ENCODE data around the gene TOM1.

Gene TOM1

GRCh38 chr22:35327690-35328471, 28.2 kb downstream of the TOM1 start:
- H3K36me3 ChIP-seq (ENCODE audit: insufficient read depth, low read length) = peaks cover 65% of the 10 kb centered on the region
- H3K9ac ChIP-seq (ENCODE audit: low read length) = no peak overlapping the region
- H3K27ac ChIP-seq (ENCODE audit: low read depth, low read length) = no peak overlapping the region

GRCh38 chr22:35328472-35328885, 28.8 kb downstream of the TOM1 start:
- H3K9me3 ChIP-seq (ENCODE audit: low read length) = no peaks in the 10 kb centered on the region
- H3K27ac ChIP-seq (ENCODE audit: low read depth, low read length) = no peak overlapping the region
- no peak overlapping the region for H3K9ac ChIP-seq (ENCODE audit: low read length)
- H3K4me1 ChIP-seq (ENCODE audit: insufficient read depth, low read length) = peaks cover 8% of the 10 kb centered on the region
- peaks cover 65% of the 10 kb centered on the region for H3K36me3 ChIP-seq (ENCODE audit: insufficient read depth, low read length)
- no peaks in the 10 kb centered on the region for H3K27me3 ChIP-seq (ENCODE audit: control insufficient read depth in 1 of 2, insufficient read depth in 2 of 2, low read length in 2 of 2)
- no peak overlapping the region for H3K4me3 ChIP-seq (ENCODE audit: low read depth in 1 of 2, low read length in 2 of 2)

More at GRCh38 chr22:35327690-35328471, 28.2 kb downstream of the TOM1 start:
- H3K4me1 ChIP-seq (ENCODE audit: insufficient read depth, low read length) = peaks cover 8% of the 10 kb centered on the region
- H3K4me3 ChIP-seq (ENCODE audit: low read depth in 1 of 2, low read length in 2 of 2) = no peak overlapping the region
- no peaks in the 10 kb centered on the region for H3K27me3 ChIP-seq (ENCODE audit: control insufficient read depth in 1 of 2, insufficient read depth in 2 of 2, low read length in 2 of 2)
- no peaks in the 10 kb centered on the region for H3K9me3 ChIP-seq (ENCODE audit: low read length)

DNA sequence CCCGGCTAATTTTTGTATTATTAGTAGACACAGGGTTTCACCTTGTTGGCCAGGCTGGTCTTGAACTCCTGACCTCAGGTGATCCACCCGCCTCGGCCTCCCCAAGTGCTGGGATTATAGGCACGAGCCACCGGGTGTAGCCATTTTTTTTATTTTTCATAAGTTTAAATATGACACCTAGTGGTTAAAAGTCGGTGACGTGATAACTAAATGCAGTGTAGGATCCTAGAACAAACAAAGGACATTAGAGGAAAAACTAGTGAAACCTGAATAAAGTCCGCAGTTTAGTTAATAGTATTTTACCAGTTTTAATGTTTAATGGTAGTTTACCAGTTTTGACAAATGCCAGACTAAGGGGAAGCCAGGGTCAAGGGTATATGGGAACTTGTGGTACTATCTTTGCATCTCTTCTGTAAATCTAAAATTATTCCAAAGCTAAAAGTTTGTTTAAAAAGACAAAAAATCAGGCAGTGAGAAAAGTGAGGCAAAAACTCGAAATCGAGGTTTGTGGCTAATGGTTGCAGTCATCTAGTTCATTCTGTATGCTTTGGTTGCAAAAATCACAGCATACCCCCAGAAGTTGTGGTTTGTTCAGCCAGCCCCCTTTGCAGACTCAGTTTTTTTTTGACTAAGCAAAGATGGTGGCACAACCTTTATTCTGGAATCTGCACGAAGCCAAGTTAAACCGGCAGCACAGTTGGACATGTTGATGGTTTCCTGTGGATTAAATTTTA, 29.6 kb downstream of the TOM1 start:
- no peak overlapping the region for H3K4me3 ChIP-seq (ENCODE audit: low read depth in 1 of 2, low read length in 2 of 2)
- H3K27me3 ChIP-seq (ENCODE audit: control insufficient read depth in 1 of 2, insufficient read depth in 2 of 2, low read length in 2 of 2) = no peaks in the 10 kb centered on the region
- peaks cover 66% of the 10 kb centered on the region for H3K36me3 ChIP-seq (ENCODE audit: insufficient read depth, low read length)
- H3K9ac ChIP-seq (ENCODE audit: low read length) = no peak overlapping the region
- no peaks in the 10 kb centered on the region for H3K9me3 ChIP-seq (ENCODE audit: low read length)
- peak overlapping the region; percentile 52 for H3K27ac ChIP-seq (ENCODE audit: low read depth, low read length)
- H3K4me1 ChIP-seq (ENCODE audit: insufficient read depth, low read length) = peaks cover 8% of the 10 kb centered on the region

DNA sequence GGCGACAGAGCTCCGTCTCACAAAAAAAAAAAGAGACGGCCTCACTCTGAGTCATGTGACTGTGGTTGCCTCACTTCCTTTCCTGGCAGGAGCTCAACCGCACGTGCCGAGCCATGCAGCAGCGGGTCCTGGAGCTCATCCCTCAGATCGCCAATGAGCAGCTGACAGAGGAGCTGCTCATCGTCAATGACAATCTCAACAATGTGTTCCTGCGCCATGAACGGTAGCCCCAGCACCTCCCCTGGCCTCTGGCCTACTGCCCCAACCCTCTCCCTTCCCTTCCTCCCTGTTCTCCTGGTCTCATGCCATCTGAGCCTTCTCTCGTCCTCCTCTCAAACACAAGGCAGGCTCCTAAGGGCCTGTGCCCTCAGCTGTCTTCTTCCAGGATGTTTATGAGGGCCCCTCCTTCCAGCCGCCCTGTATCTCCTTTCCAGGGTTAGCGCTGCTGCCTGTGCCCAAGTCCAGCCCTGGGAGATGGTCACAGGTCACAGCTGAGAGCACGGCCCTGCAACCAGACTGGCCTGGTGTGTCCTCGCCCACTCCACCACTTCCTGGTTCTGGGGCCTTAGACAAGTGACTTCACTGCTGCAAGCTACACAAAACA, 30.7 kb downstream of the TOM1 start:
- no peak overlapping the region for H3K4me3 ChIP-seq (ENCODE audit: low read depth in 1 of 2, low read length in 2 of 2)
- peaks cover 65% of the 10 kb centered on the region for H3K36me3 ChIP-seq (ENCODE audit: insufficient read depth, low read length)
- H3K27ac ChIP-seq (ENCODE audit: low read depth, low read length) = peak overlapping the region; percentile 90
- H3K9ac ChIP-seq (ENCODE audit: low read length) = no peak overlapping the region
- H3K27me3 ChIP-seq (ENCODE audit: control insufficient read depth in 1 of 2, insufficient read depth in 2 of 2, low read length in 2 of 2) = no peaks in the 10 kb centered on the region
- H3K4me1 ChIP-seq (ENCODE audit: insufficient read depth, low read length) = peaks cover 8% of the 10 kb centered on the region
- no peaks in the 10 kb centered on the region for H3K9me3 ChIP-seq (ENCODE audit: low read length)

DNA sequence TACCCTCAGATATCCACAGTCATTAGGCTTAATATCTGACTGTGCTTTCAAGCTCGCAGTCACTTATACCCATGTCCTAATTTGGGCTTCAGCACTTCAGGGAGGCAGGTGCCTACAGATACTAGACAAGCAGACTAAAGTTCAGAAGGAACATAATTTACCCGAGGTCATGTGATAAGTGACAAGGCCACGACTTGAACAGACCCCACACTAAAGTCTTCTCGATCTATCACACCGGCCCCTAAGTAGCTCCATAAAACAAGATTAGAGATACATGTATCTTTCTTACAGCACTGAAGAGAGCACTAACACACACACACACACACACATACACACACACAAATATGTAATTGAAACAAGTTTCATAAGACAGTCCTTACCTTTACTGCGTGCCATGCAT, 32.6 kb downstream of the TOM1 start:
- peaks cover 8% of the 10 kb centered on the region for H3K4me1 ChIP-seq (ENCODE audit: insufficient read depth, low read length)
- no peaks in the 10 kb centered on the region for H3K9me3 ChIP-seq (ENCODE audit: low read length)
- H3K9ac ChIP-seq (ENCODE audit: low read length) = no peak overlapping the region
- H3K4me3 ChIP-seq (ENCODE audit: low read depth in 1 of 2, low read length in 2 of 2) = no peak overlapping the region
- no peak overlapping the region for H3K27ac ChIP-seq (ENCODE audit: low read depth, low read length)
- H3K36me3 ChIP-seq (ENCODE audit: insufficient read depth, low read length) = peaks cover 61% of the 10 kb centered on the region
- H3K27me3 ChIP-seq (ENCODE audit: control insufficient read depth in 1 of 2, insufficient read depth in 2 of 2, low read length in 2 of 2) = no peaks in the 10 kb centered on the region

DNA sequence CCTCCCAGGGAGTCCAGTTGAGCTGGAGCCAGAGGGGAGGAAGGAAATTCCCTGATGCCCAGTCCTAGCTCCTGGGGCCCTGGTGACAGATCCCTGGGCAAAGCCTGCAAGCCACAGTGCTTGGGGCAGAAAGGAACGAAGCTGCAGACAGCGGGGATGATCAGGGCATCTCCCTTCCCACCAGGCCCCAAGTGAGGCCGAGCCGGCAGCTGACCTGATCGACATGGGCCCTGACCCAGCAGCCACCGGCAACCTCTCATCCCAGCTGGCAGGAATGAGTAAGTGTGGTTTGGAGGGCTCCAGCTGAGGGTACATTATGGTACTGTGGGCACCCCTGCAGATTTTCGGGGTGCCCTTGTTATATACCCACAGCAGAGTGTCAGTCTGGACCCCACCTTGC, 33.5 kb downstream of the TOM1 start:
- peaks cover 60% of the 10 kb centered on the region for H3K36me3 ChIP-seq (ENCODE audit: insufficient read depth, low read length)
- no peak overlapping the region for H3K9ac ChIP-seq (ENCODE audit: low read length)
- H3K27ac ChIP-seq (ENCODE audit: low read depth, low read length) = no peak overlapping the region
- H3K4me1 ChIP-seq (ENCODE audit: insufficient read depth, low read length) = peaks cover 8% of the 10 kb centered on the region
- H3K9me3 ChIP-seq (ENCODE audit: low read length) = no peaks in the 10 kb centered on the region
- H3K4me3 ChIP-seq (ENCODE audit: low read depth in 1 of 2, low read length in 2 of 2) = no peak overlapping the region
- no peaks in the 10 kb centered on the region for H3K27me3 ChIP-seq (ENCODE audit: control insufficient read depth in 1 of 2, insufficient read depth in 2 of 2, low read length in 2 of 2)

DNA sequence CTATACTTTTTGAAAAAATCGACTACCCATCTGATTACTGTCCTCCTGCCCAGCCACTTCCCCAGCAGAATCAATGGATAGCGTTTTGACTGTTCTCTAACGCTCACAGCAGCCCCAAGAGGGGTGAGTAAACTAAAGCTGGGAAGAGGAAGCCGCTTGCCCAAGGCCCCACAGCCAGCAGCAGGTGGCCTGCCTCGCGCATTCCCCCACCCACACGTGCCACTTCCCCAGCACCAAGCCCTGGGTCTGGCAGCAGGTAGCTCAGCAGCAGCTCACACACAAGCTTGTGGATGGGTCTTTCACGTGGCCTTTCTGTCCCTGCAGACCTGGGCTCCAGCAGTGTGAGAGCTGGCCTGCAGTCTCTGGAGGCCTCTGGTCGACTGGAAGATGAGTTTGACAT, 34.3 kb downstream of the TOM1 start:
- Histone ChIP-seq H3K27ac (ENCODE audit: low read depth, low read length) (no peak overlapping the region), H3K9me3 (ENCODE audit: low read length) (no peaks in the 10 kb centered on the region), H3K4me1 (ENCODE audit: insufficient read depth, low read length) (peaks cover 8% of the 10 kb centered on the region), H3K9ac (ENCODE audit: low read length) (no peak overlapping the region), H3K27me3 (ENCODE audit: control insufficient read depth in 1 of 2, insufficient read depth in 2 of 2, low read length in 2 of 2) (no peaks in the 10 kb centered on the region), H3K36me3 (ENCODE audit: insufficient read depth, low read length) (peaks cover 67% of the 10 kb centered on the region), H3K4me3 (ENCODE audit: low read depth in 1 of 2, low read length in 2 of 2) (no peak overlapping the region)

- Histone ChIP-seq H3K27me3 (ENCODE audit: control insufficient read depth in 1 of 2, insufficient read depth in 2 of 2, low read length in 2 of 2) (no peaks in the 10 kb centered on the region), H3K4me3 (ENCODE audit: low read depth in 1 of 2, low read length in 2 of 2) (no peak overlapping the region), H3K36me3 (ENCODE audit: insufficient read depth, low read length) (peaks cover 76% of the 10 kb centered on the region), H3K9ac (ENCODE audit: low read length) (no peak overlapping the region), H3K27ac (ENCODE audit: low read depth, low read length) (no peak overlapping the region), H3K9me3 (ENCODE audit: low read length) (no peaks in the 10 kb centered on the region), H3K4me1 (ENCODE audit: insufficient read depth, low read length) (peaks cover 4% of the 10 kb centered on the region)
Observed at GRCh38 chr22:35335468-35335867, 35.8 kb downstream of the TOM1 start.

GRCh38 chr22:35335936-35336781, 36.5 kb downstream of the TOM1 start:
- Histone ChIP-seq H3K36me3 (ENCODE audit: insufficient read depth, low read length) (peaks cover 83% of the 10 kb centered on the region), H3K27me3 (ENCODE audit: control insufficient read depth in 1 of 2, insufficient read depth in 2 of 2, low read length in 2 of 2) (no peaks in the 10 kb centered on the region), H3K4me3 (ENCODE audit: low read depth in 1 of 2, low read length in 2 of 2) (no peak overlapping the region), H3K9ac (ENCODE audit: low read length) (no peak overlapping the region), H3K9me3 (ENCODE audit: low read length) (no peaks in the 10 kb centered on the region), H3K27ac (ENCODE audit: low read depth, low read length) (no peak overlapping the region), H3K4me1 (ENCODE audit: insufficient read depth, low read length) (no peaks in the 10 kb centered on the region)

DNA sequence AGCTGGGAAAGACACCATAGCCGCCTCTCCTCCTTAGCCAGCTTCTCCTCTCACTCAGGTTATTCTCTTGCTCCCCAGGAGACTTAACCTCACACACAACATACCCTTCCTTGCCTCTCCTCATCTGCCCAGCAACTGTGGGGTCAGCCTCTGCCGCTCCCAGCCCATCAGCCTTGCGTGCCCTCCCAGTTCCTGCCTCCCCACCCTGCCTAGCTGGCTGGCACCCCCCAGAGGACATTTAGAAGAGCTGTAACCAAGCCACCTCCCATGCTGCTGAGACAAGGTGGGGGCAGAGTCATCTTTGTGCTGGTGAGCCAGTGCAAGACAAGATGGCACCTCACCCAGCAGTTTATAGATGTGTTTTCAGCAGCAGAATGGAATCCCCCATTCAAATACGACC, 38.2 kb downstream of the TOM1 start:
- H3K9ac ChIP-seq (ENCODE audit: low read length) = no peak overlapping the region
- no peaks in the 10 kb centered on the region for H3K9me3 ChIP-seq (ENCODE audit: low read length)
- H3K36me3 ChIP-seq (ENCODE audit: insufficient read depth, low read length) = peaks cover 80% of the 10 kb centered on the region
- no peaks in the 10 kb centered on the region for H3K4me1 ChIP-seq (ENCODE audit: insufficient read depth, low read length)
- H3K4me3 ChIP-seq (ENCODE audit: low read depth in 1 of 2, low read length in 2 of 2) = no peak overlapping the region
- no peak overlapping the region for H3K27ac ChIP-seq (ENCODE audit: low read depth, low read length)
- no peaks in the 10 kb centered on the region for H3K27me3 ChIP-seq (ENCODE audit: control insufficient read depth in 1 of 2, insufficient read depth in 2 of 2, low read length in 2 of 2)

All from muscle layer of colon (tissue), 2 donors.